Panc1 (cell line): ENCODE results near the gene FARP2.

ENCODE experiments used
- CTCF ChIP-seq: fragments of 450-650 bp; IDR thresholded peaks from 2 replicates; pipeline ENCODE4 v1.5.1; 2017; ENCODE audit warnings: mild to moderate bottlenecking
- POLR2AphosphoS5 ChIP-seq: IDR thresholded peaks from 2 replicates; pipeline ENCODE4 v1.6.1; 2012; ENCODE audit warnings: mild to moderate bottlenecking, low read depth, low read length, moderate library complexity
- REST ChIP-seq, 2 experiments: IDR thresholded peaks; 2 replicates each; pipeline ENCODE4 v1.6.1; 2011 to 2012; ENCODE audit warnings: low read depth in 2 of 2, control low read depth in 1 of 2, low read length in 1 of 2, mild to moderate bottlenecking in 1 of 2, moderate library complexity in 1 of 2; ENCODE audit not compliant: insufficient read depth in 1 of 2
- SIN3A ChIP-seq: IDR thresholded peaks from 2 replicates; pipeline ENCODE4 v1.6.1; 2012; ENCODE audit warnings: low read depth, mild to moderate bottlenecking, low read length, moderate library complexity, borderline replicate concordance; ENCODE audit not compliant: insufficient read depth
- TCF7L2 ChIP-seq: IDR thresholded peaks from 2 replicates; pipeline ENCODE4 v1.6.1; 2011; ENCODE audit warnings: mild to moderate bottlenecking, low read depth, low read length, inconsistent platforms

GRCh38 chr2:241460631-241461030 is 104.5 kb downstream of the FARP2 start:
- no peak for TF ChIP-seq CTCF
- no peak for TF ChIP-seq REST (IDR thresholded peaks at IDR 0.05; ENCODE audit: insufficient read depth in 1 of 2, low read depth in 2 of 2, low read length in 1 of 2)
- TF ChIP-seq POLR2AphosphoS5, result no peak
- no peak for TF ChIP-seq TCF7L2
- TF ChIP-seq SIN3A, result no peak
